Neuron (in vitro differentiated cells): Measurements from ENCODE around the gene FAM163A.
"Not testable (repeated sequence)": the region's sequence is repeated elsewhere in the genome, so short reads cannot be mapped to it uniquely, and the experiment has no call there.

Experiments
- H2AFZ ChIP-seq: one replicate; pipeline ENCODE4 v1.6.1; 2013; ENCODE audit warnings: low read depth, mild to moderate bottlenecking, inconsistent platforms, low read length, moderate library complexity
- H3K27me3 ChIP-seq: one replicate; pipeline ENCODE4 v1.6.1; 2013; ENCODE audit warnings: low read length; ENCODE audit not compliant: insufficient read depth
- H3K36me3 ChIP-seq: one replicate; pipeline ENCODE4 v1.6.1; 2013; ENCODE audit warnings: low read length; ENCODE audit not compliant: insufficient read depth
- H3K4me1 ChIP-seq: one replicate; pipeline ENCODE4 v1.6.1; 2013; ENCODE audit warnings: low read length; ENCODE audit not compliant: insufficient read depth
- H3K4me3 ChIP-seq: 2 replicates; pipeline ENCODE4 v1.5.1; 2013; ENCODE audit warnings: mild to moderate bottlenecking, low read length, moderate library complexity
- H3K9me3 ChIP-seq: one replicate; pipeline ENCODE4 v1.6.1; 2013; ENCODE audit warnings: low read length

FAM163A gene

DNA sequence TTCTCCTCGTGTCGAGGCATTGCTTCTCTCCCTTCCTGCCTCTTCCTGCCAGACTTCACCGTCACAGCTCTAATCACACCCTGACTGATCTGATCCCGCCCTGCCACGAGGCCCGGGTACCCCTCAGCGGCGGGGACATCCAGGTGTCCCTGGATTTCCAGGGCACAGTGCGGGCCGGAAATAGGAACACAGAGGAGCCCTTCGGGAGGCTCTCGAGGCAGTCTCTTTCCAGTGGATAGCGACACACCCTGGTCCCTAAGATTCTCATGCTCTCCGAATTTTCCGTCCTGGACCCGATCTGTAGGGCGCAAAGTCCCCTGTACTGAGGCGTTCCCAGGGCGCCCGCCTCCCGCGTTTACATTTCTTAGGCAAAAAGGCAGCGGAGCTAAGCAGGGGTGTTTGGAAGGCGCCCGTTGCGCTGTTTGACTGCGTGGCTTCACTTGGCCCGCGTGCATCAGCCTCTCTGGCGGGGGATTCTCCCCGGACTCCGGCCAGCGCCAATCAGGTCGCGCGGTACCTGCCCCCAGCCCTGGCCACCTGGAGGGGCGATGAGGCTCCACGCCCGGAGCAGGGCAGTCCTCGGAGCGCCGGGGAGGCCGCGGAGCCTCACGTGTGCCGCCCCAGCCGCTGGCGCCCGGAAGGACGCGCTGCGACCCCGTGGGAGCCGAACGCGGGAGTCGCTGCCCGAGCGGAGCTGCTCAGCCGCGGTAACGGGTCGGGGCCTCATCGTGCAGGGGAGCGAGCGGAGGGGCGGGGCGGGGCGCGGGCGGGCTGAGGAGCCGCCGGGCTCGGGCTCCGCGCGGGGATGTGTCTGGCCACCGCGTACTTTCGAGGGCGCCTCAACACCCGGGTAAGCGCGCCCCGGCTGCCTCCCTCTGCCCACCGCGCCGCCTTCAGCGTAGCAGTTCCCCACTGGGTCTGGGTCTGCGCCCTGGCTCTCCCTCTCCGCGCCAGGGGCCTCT, at the start of gene FAM163A:
Gene FAM163A, plus strand, starts transcription at position 575 of the 962 bp plus-strand sequence. CDS start 69,807 bp downstream, outside the sequence.
- peak within 1 kb of the TSS; percentile 26 for H3K4me3 ChIP-seq
- peaks cover 2% of the 10 kb centered on the region for H3K9me3 ChIP-seq
- H3K36me3 ChIP-seq, result no peaks in the 10 kb centered on the region
- H3K27me3 ChIP-seq, result peaks cover 83% of the 10 kb centered on the region
- peak within 1 kb of the TSS; percentile 88 for H2AFZ ChIP-seq
- H3K4me1 ChIP-seq, result peaks cover 12% of the 10 kb centered on the region

DNA sequence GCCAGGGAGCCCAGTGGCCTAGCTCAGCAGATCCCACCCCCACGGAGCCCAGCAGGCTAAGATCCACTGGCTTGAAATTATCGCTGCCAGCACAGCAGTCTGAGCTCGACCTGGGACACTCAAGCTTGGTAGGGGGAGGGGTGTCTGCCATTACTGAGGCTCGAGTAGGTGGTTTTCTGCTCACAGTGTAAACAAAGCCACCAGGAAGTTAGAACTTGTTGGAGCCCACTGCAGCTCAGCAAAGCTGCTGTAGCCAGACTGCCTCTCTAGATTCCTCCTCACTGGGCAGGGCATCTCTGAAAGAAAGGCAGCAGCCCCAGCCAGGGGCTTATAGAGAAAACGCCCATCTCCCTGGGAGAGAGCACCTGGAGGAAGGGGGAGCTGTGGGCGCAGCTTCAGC, 48.6 kb upstream of the FAM163A start:
- not testable (repeated sequence) for H3K4me1 ChIP-seq, H3K9me3 ChIP-seq, H3K36me3 ChIP-seq, H2AFZ ChIP-seq, H3K4me3 ChIP-seq, H3K27me3 ChIP-seq

DNA sequence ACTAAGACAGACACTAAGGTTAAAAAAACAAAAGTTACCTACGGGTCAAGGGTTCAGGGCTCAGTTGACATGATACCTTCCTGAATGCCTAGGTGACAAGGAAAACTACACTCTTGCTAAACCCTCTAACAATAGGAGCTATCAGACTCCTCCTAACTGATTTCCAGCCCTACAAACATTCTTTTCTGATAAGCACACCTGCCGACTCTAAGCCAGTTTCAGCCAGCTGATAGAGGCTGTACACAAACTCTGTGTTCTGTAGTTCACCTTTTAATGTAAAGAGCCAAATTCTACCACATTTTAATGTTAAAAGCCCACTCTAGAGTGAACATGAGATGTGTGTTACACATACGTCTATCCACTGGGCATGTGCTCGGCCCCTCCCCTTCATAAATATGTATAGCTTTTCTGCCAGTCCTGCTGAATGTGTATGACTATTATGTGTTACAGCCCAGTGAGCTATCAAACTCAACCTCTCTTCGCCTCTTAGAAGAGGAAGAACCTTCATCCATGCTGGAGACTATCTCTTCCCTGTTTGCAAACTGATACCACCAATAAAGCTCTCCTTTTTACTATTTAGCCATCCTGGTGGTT, 40.0 kb upstream of the FAM163A start:
- H3K27me3 ChIP-seq, result no peaks in the 10 kb centered on the region
- no peaks in the 10 kb centered on the region for H3K9me3 ChIP-seq
- no peaks in the 10 kb centered on the region for H3K36me3 ChIP-seq
- no peak overlapping the region for H2AFZ ChIP-seq
- H3K4me3 ChIP-seq, result no peak overlapping the region
- H3K4me1 ChIP-seq, result peaks cover 2% of the 10 kb centered on the region

DNA sequence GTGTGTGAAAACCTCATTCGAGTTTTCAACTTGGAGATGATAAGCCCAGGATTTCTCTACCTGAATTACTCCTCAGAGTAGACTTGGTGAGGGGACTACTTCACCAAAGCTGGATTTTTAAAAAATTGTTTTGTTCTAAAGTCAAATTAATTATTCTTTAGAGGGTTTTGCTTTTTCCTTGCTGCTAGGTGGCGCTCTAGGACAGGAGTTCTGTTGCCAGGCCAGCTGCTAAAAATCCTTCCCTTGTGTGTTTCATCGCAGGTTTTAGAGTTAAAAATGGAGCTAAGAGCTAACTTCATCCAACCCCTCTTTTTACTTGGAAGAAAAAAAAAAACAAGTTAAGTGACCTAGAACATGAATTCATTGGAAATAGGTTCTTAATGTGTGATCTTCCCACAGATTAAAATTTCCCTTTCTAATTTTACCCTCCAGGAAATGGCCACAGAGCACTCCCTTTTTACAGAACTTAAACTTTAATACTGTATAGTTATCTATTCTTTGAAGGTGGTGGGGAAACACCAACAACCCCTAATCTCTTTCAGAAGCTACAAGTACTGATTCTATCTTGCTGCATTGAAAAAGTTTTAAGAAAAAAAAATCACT, 36.7 kb upstream of the FAM163A start:
- Histone ChIP-seq H3K4me1 (peaks cover 2% of the 10 kb centered on the region), H3K27me3 (no peaks in the 10 kb centered on the region), H2AFZ (no peak overlapping the region), H3K9me3 (no peaks in the 10 kb centered on the region), H3K36me3 (no peaks in the 10 kb centered on the region), H3K4me3 (no peak overlapping the region)

DNA sequence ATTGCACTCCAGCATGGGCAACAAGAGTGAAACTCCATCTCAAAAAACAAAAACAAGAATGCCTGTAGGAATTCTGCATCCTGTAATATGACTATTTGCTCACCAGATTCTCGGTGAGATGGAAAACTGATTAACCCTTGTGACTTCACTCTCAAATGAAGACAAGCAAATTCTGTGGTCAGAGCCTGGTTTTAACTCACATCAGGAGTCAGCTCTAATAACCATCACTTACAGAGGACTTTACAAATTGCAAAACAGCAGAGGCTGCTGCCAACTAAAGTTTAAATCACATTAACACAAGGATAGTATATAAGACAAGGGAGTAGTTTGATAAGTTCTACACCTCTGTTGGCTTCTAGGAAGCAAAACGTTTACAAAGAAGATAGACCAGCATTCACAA, 35.7 kb upstream of the FAM163A start:
- Histone ChIP-seq H3K9me3 (no peaks in the 10 kb centered on the region), H2AFZ (no peak overlapping the region), H3K4me3 (no peak overlapping the region), H3K27me3 (no peaks in the 10 kb centered on the region), H3K36me3 (no peaks in the 10 kb centered on the region), H3K4me1 (peaks cover 2% of the 10 kb centered on the region)

DNA sequence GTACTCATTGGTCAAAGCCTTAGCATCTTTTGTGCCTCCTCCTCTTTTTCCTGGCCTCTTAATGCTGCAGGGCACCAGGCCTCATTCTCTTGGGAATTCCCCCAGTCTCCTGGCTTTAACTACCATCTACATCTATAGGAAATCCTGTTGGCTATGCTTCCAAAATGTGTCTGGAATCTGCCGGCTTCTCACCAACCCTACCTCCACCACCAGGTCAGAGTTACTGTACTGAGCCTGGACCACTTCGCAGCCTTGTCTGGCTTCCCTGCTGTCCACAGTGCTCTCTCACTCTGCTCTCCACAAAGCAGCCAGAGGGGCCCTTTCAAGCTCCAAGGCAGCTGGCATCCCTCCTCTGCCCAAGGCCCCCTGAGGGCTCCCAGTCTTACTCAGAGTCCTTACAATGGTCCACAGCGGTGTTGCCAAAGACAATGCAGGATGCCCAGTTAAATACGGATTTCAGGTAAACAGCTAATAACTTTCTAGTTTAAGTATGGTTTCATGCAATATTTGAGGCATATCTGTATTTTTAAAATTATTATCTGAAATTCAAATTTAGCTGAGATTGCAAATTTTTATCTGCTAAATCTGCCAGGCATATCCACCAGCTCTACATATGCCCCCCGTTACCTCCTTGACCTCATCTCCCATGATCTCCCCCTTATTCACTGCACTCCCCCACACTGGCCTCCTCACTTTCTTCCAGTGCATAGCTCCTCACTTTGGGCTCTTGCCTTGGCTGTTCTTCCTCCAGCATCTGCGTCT, 34.5 kb upstream of the FAM163A start:
- H3K27me3 ChIP-seq, result no peaks in the 10 kb centered on the region
- H3K36me3 ChIP-seq, result no peaks in the 10 kb centered on the region
- no peak overlapping the region for H3K4me3 ChIP-seq
- peaks cover 2% of the 10 kb centered on the region for H3K4me1 ChIP-seq
- no peaks in the 10 kb centered on the region for H3K9me3 ChIP-seq
- H2AFZ ChIP-seq, result no peak overlapping the region

DNA sequence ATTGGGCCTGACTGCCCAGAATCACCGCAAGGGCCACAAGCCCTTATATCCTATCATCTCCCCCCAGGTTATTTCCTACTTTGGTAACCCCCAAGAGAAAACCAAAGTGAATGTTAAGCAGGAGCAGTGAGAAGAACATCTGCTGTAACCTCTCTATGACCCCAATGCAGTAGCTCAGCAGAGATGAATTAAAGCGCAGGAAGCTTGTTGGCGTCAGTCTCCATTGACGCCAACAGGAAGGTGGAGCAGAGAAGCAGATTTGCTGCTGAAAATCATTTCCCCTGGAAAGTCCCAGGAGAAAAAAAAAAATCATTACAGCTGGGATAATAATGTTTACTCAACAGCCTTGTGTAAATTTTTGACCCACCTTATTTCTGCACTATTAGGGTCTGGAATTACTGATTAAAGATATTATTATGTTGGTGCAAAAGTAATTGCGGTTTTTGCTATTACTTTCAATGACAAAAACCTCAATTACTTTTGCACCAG, 33.2 kb upstream of the FAM163A start:
- no peak overlapping the region for H2AFZ ChIP-seq
- no peak overlapping the region for H3K4me3 ChIP-seq
- H3K4me1 ChIP-seq, result peaks cover 2% of the 10 kb centered on the region
- H3K9me3 ChIP-seq, result peaks cover 3% of the 10 kb centered on the region
- H3K36me3 ChIP-seq, result no peaks in the 10 kb centered on the region
- no peaks in the 10 kb centered on the region for H3K27me3 ChIP-seq

DNA sequence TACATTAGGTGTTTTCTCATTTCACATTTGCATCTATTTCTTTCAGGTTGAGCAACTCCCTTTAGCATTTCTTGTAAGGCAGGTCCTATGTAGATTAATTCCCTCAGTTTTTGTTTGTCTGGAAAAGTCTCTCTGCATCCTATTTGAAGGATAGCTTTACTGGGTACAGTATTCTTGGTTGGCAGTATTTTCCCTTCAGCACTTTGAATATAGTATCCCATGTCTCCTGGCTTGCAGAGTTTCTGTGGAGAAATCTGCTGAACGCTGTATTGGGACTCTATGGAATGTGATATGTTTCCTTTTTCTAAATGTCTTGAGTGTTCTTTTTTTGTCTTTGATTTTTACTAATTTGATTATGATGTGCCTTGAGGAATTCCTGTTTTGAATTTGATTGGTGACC, 28.9 kb upstream of the FAM163A start:
- peaks cover 6% of the 10 kb centered on the region for H3K9me3 ChIP-seq
- H3K4me3 ChIP-seq, result no peak overlapping the region
- no peaks in the 10 kb centered on the region for H3K27me3 ChIP-seq
- no peaks in the 10 kb centered on the region for H3K36me3 ChIP-seq
- H3K4me1 ChIP-seq, result no peaks in the 10 kb centered on the region
- no peak overlapping the region for H2AFZ ChIP-seq

DNA sequence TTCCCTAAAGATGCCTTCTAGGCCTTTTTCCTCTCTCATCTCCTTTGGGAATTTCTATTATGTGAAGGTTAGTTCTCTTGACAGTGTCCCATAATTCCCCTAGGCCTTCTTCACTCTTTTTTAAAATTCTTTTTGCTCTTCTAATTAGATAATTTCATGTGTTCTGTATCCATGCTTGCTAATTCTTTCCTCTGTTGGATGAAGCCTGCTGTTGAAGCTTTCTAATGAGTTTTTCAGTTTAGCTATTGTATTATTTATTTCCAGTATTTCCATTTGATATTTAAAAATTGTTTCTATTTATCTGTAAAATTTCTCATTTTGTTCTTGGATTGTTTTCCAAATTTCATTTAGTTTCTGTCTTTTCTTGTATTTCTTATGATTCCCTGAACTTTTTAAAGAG, 28.5 kb upstream of the FAM163A start:
- no peak overlapping the region for H2AFZ ChIP-seq
- H3K4me1 ChIP-seq, result no peaks in the 10 kb centered on the region
- H3K36me3 ChIP-seq, result no peaks in the 10 kb centered on the region
- no peak overlapping the region for H3K4me3 ChIP-seq
- H3K9me3 ChIP-seq, result peaks cover 6% of the 10 kb centered on the region
- no peaks in the 10 kb centered on the region for H3K27me3 ChIP-seq

DNA sequence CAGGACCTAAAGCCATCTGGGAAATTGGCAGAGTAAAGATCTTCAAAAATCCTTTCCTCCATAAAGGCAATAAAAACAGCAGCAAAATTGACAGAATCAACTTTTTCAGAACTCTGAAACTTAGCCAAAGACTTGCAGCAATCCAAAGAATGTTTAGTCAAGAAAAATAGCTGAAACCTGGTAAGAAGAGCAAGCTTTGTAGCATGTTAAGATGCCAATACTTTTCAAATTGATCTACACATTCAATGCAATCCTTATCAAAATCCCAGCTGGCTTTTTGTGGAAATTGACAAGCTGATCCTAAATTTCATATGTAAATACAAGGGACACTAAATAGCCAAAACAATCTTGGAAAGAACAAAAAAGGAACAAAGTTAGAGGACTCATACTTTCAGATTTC, 23.8 kb upstream of the FAM163A start:
- Histone ChIP-seq H2AFZ (no peak overlapping the region), H3K4me1 (no peaks in the 10 kb centered on the region), H3K9me3 (peaks cover 4% of the 10 kb centered on the region), H3K4me3 (no peak overlapping the region), H3K36me3 (no peaks in the 10 kb centered on the region), H3K27me3 (no peaks in the 10 kb centered on the region)

DNA sequence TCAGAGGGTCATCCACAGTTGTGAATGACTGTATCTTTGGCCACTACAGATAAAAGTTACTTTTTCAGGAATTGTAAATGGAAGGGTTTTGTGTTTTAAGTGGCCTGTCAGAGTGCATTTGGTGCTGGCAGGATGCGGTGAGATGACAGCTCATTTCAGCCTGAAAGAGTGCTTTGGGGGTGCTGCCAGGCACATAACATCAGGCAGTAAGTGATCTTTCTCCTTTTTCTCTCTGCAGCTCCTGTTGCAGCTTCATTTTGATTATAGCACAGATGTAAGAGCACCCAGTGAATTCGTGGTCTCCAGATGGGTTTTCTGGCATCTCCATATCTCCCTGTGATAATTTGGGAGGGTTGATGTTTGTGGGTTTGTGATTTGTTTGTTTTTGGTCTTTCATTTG, 14.8 kb upstream of the FAM163A start:
- H3K9me3 ChIP-seq, result no peaks in the 10 kb centered on the region
- no peak overlapping the region for H3K4me3 ChIP-seq
- H3K27me3 ChIP-seq, result peaks cover 7% of the 10 kb centered on the region
- no peak overlapping the region for H2AFZ ChIP-seq
- H3K4me1 ChIP-seq, result no peaks in the 10 kb centered on the region
- H3K36me3 ChIP-seq, result no peaks in the 10 kb centered on the region

DNA sequence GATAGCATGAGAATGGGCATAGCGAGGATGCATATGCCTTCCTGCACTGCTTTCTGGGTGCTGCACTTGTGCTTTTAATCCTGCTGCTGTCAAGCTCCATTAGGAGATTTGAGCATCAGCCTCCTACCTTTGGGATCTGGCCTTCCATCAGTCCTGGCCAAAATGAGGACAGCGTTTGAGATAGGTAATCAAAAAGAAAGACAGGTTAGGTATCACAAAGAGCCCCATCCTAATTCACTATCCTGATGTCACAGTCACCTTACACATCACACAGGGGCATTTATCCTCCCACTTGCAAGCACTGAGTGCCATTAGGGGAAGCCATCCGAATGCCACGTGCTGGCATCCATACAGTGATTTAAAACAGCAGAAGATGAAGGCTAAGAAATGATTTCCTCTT, 13.2 kb upstream of the FAM163A start:
- Histone ChIP-seq H3K4me1 (no peaks in the 10 kb centered on the region), H3K4me3 (no peak overlapping the region), H3K9me3 (no peaks in the 10 kb centered on the region), H2AFZ (no peak overlapping the region), H3K27me3 (peaks cover 12% of the 10 kb centered on the region), H3K36me3 (no peaks in the 10 kb centered on the region)
